Measurements from ENCODE around the gene KLK8. TPM values are rescaled to one million over a fixed set of nuclear protein-coding genes. Genes with fewer than 3 reads are reported as not detected.

Gene KLK8
- total and polyA plus RNA-seq, 11 donors: 1.9 TPM; not detected in 10

DNA sequence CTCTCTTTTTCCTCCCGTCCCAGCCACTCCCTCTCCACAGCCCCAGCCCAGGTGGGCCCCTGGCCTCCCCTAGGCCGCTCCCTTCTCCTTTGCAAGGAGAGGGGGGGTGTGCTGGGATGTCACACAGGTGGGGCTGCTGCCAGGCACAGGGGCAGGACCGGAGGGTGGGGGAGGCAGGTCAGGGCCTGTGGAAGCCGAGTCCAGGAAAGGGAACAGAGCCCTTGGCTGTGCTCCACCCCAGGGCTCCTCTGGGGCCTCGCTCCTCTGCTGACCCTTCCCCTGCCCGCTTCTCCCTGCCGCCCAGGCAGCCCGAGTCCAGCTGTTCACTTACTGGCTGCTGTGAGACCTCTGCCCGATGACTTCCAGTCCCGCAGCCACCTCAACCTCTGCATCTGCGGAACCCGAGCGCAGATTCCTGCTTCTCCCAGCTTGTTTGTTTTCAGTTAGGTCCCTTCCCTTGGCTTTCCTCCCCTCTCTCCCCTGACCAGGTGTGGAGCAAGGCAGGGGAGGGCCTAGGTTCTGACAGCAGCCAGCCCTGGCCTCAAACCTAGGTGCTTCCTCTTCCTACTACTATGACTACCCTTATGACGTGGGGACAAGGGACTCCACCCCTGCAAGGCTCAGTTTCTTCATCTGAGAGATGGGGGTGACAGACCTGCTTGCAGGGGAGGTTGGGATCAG is 25.9 kb upstream of the KLK8 start:
- no peak overlapping the region for H3K4me3 ChIP-seq
- peaks cover 0 to 6% (median 0%) of the 10 kb centered on the region in 12 donors for H3K4me1 ChIP-seq
- H3K27me3 ChIP-seq: peaks cover 0 to 61% (median 16%) of the 10 kb centered on the region in 9 donors
- WGBS, 4 donors: 38 to 54% (median 44%) methylated on average over 9 to 14 of the region's 14 CpGs
- no peak for ATAC-seq
- H3K36me3 ChIP-seq: no peaks in the 10 kb centered on the region
- H3K9me3 ChIP-seq: no peaks in the 10 kb centered on the region
- intact Hi-C loops (cut with DNase I): loop anchor here in 4 of 10 donors (5.0 to 10.0 kb wide), 3 partner anchors 65 to 148 kb away; no protein-coding TSS in a partner anchor
- DNase-seq: no peak
- H3K27ac ChIP-seq: no peak overlapping the region
- TF ChIP-seq POLR2A (IDR thresholded peaks at IDR 0.05): no peak
- TF ChIP-seq, protein P1, sequence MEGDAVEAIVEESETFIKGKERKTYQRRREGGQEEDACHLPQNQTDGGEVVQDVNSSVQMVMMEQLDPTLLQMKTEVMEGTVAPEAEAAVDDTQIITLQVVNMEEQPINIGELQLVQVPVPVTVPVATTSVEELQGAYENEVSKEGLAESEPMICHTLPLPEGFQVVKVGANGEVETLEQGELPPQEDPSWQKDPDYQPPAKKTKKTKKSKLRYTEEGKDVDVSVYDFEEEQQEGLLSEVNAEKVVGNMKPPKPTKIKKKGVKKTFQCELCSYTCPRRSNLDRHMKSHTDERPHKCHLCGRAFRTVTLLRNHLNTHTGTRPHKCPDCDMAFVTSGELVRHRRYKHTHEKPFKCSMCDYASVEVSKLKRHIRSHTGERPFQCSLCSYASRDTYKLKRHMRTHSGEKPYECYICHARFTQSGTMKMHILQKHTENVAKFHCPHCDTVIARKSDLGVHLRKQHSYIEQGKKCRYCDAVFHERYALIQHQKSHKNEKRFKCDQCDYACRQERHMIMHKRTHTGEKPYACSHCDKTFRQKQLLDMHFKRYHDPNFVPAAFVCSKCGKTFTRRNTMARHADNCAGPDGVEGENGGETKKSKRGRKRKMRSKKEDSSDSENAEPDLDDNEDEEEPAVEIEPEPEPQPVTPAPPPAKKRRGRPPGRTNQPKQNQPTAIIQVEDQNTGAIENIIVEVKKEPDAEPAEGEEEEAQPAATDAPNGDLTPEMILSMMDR (IDR thresholded peaks at IDR 0.05): no peak

DNA sequence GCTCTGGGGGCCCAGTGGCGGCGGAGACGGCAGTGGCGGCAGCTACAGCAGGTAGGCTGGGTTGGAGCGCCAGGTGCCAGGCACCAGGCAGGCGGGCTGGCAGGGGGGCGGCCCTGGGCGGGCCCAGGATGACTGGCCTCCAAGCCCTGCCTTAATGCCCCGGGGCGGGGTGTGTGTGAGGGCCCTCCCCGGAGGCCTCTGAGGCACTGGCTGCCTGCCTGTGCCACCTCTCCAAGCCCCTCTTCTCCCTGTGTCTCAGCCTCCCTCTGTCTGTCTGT is 25.1 kb upstream of the KLK8 start, which contains the start of gene KLK11:
TSS of gene KLK11 (minus strand) at position 63 of the 278 bp plus-strand sequence. CDS start 985 bp downstream, outside the sequence.
- Histone ChIP-seq H3K4me3 (peak within 1 kb of the TSS in 3 of 12 donors; percentile 10 to 25 (median 10)), H3K27ac (no peak within 1 kb of the TSS), H3K27me3 (peaks cover 0 to 61% (median 16%) of the 10 kb centered on the region in 9 donors), H3K9me3 (no peaks in the 10 kb centered on the region), H3K36me3 (no peaks in the 10 kb centered on the region), H3K4me1 (peaks cover 0 to 6% (median 0%) of the 10 kb centered on the region in 12 donors)
- 66 to 87% (median 77%) methylated on average over 11 of the region's 11 CpGs for WGBS, 4 donors
- intact Hi-C loops (cut with DNase I): loop anchor here in 4 of 10 donors (5.0 to 10.0 kb wide), 3 partner anchors 66 to 148 kb away; no protein-coding TSS in a partner anchor
- TF ChIP-seq, protein P1 (IDR thresholded peaks at IDR 0.05): no peak
- TF ChIP-seq POLR2A (IDR thresholded peaks at IDR 0.05): no peak
- DNase-seq: no peak
- ATAC-seq: peak in 1 of 4 donors; percentile 37

DNA sequence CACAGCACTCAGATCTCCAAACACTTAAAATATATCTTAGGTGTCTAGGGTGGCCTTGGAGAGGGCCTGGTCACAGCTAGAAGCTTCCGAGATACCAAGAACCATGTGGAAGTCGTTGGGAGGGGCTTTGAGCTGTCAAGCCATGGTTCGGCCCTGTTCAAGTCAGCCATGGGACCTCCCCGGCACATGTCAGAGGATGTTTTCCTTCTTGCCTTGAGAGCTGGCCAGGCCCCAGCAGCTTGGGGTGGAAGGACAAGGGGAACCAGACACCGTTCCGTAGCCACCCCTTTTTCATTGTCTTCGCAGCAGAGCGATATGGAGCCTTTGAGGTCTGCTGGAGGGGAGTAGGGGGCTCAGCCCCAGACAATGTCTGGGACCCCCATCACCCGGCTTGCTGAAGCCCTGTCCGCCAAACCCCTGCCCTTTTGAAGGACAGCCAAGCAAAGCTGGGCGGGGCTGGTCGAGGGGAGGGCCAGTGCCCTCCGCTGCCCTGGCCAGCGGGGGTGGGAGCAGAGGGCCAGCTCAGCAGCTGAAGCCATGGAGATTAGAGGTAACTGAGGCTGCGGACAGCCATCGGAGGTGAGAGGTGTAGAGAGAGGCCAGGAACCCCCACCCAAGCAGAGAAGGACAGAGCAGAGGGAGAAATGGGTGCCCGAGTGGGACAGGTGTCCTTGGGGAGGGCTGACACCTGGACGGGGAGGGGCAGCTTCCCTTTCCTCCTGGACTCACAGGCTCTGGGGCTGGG is 24.6 kb upstream of the KLK8 start:
- Histone ChIP-seq H3K4me1 (peaks cover 0 to 6% (median 0%) of the 10 kb centered on the region in 12 donors), H3K4me3 (peak overlapping the region in 3 of 12 donors; percentile 10 to 25 (median 10)), H3K27ac (no peak overlapping the region), H3K9me3 (no peaks in the 10 kb centered on the region), H3K27me3 (peaks cover 0 to 60% (median 16%) of the 10 kb centered on the region in 9 donors), H3K36me3 (no peaks in the 10 kb centered on the region)
- intact Hi-C loops (cut with DNase I): loop anchor here in 4 of 10 donors (5.0 to 10.0 kb wide), 3 partner anchors 66 to 149 kb away; no protein-coding TSS in a partner anchor
- ATAC-seq (peak in 3 of 4 donors; percentile 24 to 42 (median 35)), DNase-seq (no peak)
- TF ChIP-seq, protein P1 (IDR thresholded peaks at IDR 0.05): no peak
- no peak for TF ChIP-seq POLR2A (IDR thresholded peaks at IDR 0.05)
- WGBS, 4 donors: 38 to 53% (median 45%) methylated on average over 13 to 18 of the region's 18 CpGs

DNA sequence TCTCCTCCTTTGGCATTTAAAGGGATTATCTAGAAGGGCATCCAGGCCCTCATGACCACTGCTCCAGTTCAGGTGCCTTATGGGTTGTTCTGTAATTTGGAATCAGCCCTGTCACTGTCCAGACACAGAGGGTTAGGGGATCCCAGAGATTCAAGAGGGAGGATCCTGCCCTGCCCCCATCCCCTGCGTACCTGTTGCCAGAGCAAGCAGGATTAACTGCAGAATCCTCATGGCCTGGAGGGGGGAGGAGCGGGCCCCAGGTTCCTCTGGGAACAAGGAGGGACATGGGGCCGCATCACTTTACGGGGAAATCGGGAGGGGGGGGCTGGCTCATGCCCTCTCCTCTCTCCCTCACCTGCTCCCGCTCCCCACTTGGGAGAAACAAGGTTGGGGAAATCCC is 24.0 kb upstream of the KLK8 start:
- ATAC-seq: no peak
- no peak overlapping the region for H3K4me3 ChIP-seq
- TF ChIP-seq POLR2A (IDR thresholded peaks at IDR 0.05): no peak
- TF ChIP-seq, protein P1 (IDR thresholded peaks at IDR 0.05): no peak
- peaks cover 0 to 56% (median 16%) of the 10 kb centered on the region in 9 donors for H3K27me3 ChIP-seq
- H3K27ac ChIP-seq: no peak overlapping the region
- intact Hi-C loops (cut with DNase I): loop anchor here in 4 of 10 donors (5.0 to 10.0 kb wide), 3 partner anchors 67 to 149 kb away; no protein-coding TSS in a partner anchor
- H3K36me3 ChIP-seq: no peaks in the 10 kb centered on the region
- H3K4me1 ChIP-seq: peaks cover 0 to 6% (median 0%) of the 10 kb centered on the region in 12 donors
- H3K9me3 ChIP-seq: no peaks in the 10 kb centered on the region
- WGBS, 4 donors: 62 to 74% (median 69%) methylated on average over 6 of the region's 6 CpGs
- no peak for DNase-seq

All from heart left ventricle (tissue), 16 donors.